GM12878 (cell line): ENCODE results near the gene MAP3K5. TPM values are rescaled to one million over a fixed set of nuclear protein-coding genes. Genes with fewer than 3 reads are reported as not detected.

ENCODE experiments used
- BCL11A ChIP-seq: IDR thresholded peaks from 2 replicates; pipeline ENCODE4 v1.6.1; 2011; ENCODE audit warnings: low read depth, low read length
- CHD2 ChIP-seq: IDR thresholded peaks from 2 replicates; pipeline ENCODE4 v1.6.1; 2011; ENCODE audit warnings: low read depth, low read length, improper control_type of control experiment, borderline replicate concordance
- IKZF2 ChIP-seq, 2 experiments: fragments of 450-650 bp; IDR thresholded peaks; 2 replicates each; pipeline ENCODE4 v1.6.1; 2017; ENCODE audit warnings: mild to moderate bottlenecking in 2 of 2, moderate library complexity in 2 of 2
- MYC ChIP-seq: IDR thresholded peaks from 2 replicates; pipeline ENCODE4 v1.6.1; 2011; ENCODE audit warnings: mild to moderate bottlenecking, low read length, moderate library complexity, inconsistent platforms; ENCODE audit not compliant: insufficient read depth, insufficient replicate concordance, insufficient read length, severe bottlenecking
- RAD21 ChIP-seq: IDR thresholded peaks from 2 replicates; pipeline ENCODE4 v1.6.1; 2011; ENCODE audit warnings: mild to moderate bottlenecking, low read depth, low read length, moderate library complexity; ENCODE audit not compliant: insufficient read depth
- RUNX3 ChIP-seq: IDR thresholded peaks from 2 replicates; pipeline ENCODE4 v1.6.1; 2012; ENCODE audit warnings: low read length, inconsistent platforms
- SPI1 ChIP-seq: IDR thresholded peaks from 2 replicates; pipeline ENCODE4 v1.6.1; 2011; ENCODE audit warnings: low read depth, mild to moderate bottlenecking, low read length, moderate library complexity, borderline replicate concordance; ENCODE audit not compliant: insufficient read depth
- SREBF2 ChIP-seq: IDR thresholded peaks from 2 replicates; pipeline ENCODE4 v1.6.1; 2012; ENCODE audit warnings: mild to moderate bottlenecking, low read length
- TARDBP ChIP-seq: IDR thresholded peaks from 2 replicates; pipeline ENCODE4 v1.6.1; 2016; ENCODE audit warnings: borderline replicate concordance
- YBX1 ChIP-seq: fragments of 450-650 bp; IDR thresholded peaks from 2 replicates; pipeline ENCODE4 v1.6.1; 2016; ENCODE audit warnings: antibody characterized with exemption
- YY1 ChIP-seq: IDR thresholded peaks from 2 replicates; pipeline ENCODE4 v1.6.1; 2011; ENCODE audit warnings: low read depth, mild to moderate bottlenecking, low read length
- ZBED1 ChIP-seq: IDR thresholded peaks from 2 replicates; pipeline ENCODE4 v1.6.1; 2016; ENCODE audit warnings: borderline replicate concordance
- ZNF384 ChIP-seq: IDR thresholded peaks from 2 replicates; pipeline ENCODE4 v1.6.1; 2012; ENCODE audit warnings: low read depth, mild to moderate bottlenecking, low read length, improper control_type of control experiment, borderline replicate concordance
- polyA plus RNA-seq, 11 experiments: library from polyadenylated mRNA; depleted of rRNA in 4 of 11; unstranded in 6 of 11; stranded (reverse) in 5 of 11; fragments of >200 nt; fragmentation: Nextera tagmentation in 4 of 11; fragmentation: Illumina TruSeq in 1 of 11; extraction: Ambion mirVana in 4 of 11; extraction: Trizol in 1 of 11; gene quantifications; 1 replicate in 1 of 11; 2 replicates in 10 of 11; pipeline versions ENCODE4 v1.2.1 to v1.2.3, GENCODE V29; 2011 to 2016; ENCODE audit warnings: inconsistent platforms in 2 of 11, missing spikeins in 2 of 11, low read depth in 1 of 11
- total RNA-seq, 4 experiments: library from RNA; depleted of rRNA in 3 of 4; stranded (reverse); fragments of >200 nt in 3 of 4; fragmentation: Illumina TruSeq in 1 of 4; extraction: Trizol in 1 of 4; gene quantifications; 2 replicates each; pipeline versions ENCODE4 v1.2.1 to v1.2.3, GENCODE V29; 2013 to 2021
- TF ChIP-seq, protein P1 (sequence below): IDR thresholded peaks from 2 replicates; pipeline ENCODE4 v1.6.1; 2011; ENCODE audit warnings: low read depth, low read length, improper control_type of control experiment, borderline replicate concordance
- TF ChIP-seq, protein P2 (sequence below): IDR thresholded peaks from 2 replicates; pipeline ENCODE4 v1.6.1; 2012; ENCODE audit warnings: mild to moderate bottlenecking, low read depth, low read length
- TF ChIP-seq, protein P3 (sequence below): fragments of 450-650 bp; formaldehyde crosslinking; IDR thresholded peaks from 2 replicates; pipeline ENCODE4 v1.4.0; 2022; ENCODE audit warnings: mild to moderate bottlenecking, moderate library complexity
- TF ChIP-seq, protein P4 (sequence below): fragments of 150-350 bp; IDR thresholded peaks from 2 replicates; pipeline ENCODE4 v1.6.1; 2014; ENCODE audit warnings: mild to moderate bottlenecking, low read depth, low read length
- TF ChIP-seq, protein P5 (sequence below): fragments of 450-650 bp; IDR thresholded peaks from 2 replicates; pipeline ENCODE4 v1.6.1; 2014; ENCODE audit warnings: mild to moderate bottlenecking

The MAP3K5 gene
- total and polyA plus RNA-seq, 10 of the 15 experiments (the other 5 are each of a cell fraction or from before 2014, with no cell fraction given): 5.4 to 34.3 (median 26.4) TPM

DNA sequence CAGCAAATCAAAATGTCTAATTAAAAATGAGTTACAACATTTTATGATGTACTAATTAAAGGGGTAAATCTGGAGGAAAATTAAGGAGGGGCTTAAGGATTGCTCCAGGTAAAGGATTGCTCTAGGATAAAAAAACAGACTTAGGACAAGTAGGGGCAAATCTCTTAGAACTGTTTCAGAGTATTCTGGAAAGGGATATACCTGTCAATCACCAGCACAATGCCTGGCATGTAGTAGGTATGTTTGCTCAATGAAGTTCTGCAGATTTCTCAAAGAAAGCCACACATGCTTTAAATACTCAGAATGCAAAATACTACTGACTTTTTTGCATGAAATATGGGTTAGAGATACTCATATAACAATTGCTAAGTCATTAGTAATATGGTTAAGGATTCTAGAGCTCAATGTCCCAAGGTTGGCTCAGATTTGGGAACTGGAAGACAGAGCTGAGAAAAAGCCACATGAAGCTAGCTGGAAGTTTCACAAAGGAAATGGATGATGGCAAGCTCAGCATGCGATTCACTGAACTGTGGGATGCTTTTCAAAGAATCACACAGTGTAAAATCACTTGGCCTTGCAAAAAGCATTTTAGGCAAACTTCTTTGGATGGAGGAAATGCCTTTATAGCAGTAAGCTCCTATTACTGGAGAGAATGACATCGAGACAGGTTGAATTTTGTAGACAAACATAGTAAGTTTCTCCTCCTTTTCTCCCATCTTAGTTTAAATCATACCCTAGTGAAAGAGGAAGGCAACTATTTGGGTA, 72.8 kb downstream of the MAP3K5 start (continued):
- TF ChIP-seq, protein P1, sequence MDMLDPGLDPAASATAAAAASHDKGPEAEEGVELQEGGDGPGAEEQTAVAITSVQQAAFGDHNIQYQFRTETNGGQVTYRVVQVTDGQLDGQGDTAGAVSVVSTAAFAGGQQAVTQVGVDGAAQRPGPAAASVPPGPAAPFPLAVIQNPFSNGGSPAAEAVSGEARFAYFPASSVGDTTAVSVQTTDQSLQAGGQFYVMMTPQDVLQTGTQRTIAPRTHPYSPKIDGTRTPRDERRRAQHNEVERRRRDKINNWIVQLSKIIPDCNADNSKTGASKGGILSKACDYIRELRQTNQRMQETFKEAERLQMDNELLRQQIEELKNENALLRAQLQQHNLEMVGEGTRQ: no peak
- TF ChIP-seq CHD2 (no peak), RUNX3 (peak; percentile 94), SPI1 (peak; percentile 60), RAD21 (0 out of 2 replicates have a peak, but pooled peaks have one; percentile 18), IKZF2 (IDR thresholded peaks at IDR 0.05) (peak; percentile 89 to 91), YBX1 (no peak), YY1 (no peak; the same call in 1 of the 2 replicates), TARDBP (no peak), MYC (no peak), ZBED1 (peak; percentile 69), BCL11A (peak; percentile 89), ZNF384 (no peak), SREBF2 (no peak)
- TF ChIP-seq, protein P2, sequence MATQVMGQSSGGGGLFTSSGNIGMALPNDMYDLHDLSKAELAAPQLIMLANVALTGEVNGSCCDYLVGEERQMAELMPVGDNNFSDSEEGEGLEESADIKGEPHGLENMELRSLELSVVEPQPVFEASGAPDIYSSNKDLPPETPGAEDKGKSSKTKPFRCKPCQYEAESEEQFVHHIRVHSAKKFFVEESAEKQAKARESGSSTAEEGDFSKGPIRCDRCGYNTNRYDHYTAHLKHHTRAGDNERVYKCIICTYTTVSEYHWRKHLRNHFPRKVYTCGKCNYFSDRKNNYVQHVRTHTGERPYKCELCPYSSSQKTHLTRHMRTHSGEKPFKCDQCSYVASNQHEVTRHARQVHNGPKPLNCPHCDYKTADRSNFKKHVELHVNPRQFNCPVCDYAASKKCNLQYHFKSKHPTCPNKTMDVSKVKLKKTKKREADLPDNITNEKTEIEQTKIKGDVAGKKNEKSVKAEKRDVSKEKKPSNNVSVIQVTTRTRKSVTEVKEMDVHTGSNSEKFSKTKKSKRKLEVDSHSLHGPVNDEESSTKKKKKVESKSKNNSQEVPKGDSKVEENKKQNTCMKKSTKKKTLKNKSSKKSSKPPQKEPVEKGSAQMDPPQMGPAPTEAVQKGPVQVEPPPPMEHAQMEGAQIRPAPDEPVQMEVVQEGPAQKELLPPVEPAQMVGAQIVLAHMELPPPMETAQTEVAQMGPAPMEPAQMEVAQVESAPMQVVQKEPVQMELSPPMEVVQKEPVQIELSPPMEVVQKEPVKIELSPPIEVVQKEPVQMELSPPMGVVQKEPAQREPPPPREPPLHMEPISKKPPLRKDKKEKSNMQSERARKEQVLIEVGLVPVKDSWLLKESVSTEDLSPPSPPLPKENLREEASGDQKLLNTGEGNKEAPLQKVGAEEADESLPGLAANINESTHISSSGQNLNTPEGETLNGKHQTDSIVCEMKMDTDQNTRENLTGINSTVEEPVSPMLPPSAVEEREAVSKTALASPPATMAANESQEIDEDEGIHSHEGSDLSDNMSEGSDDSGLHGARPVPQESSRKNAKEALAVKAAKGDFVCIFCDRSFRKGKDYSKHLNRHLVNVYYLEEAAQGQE: no peak
- TF ChIP-seq, protein P3, sequence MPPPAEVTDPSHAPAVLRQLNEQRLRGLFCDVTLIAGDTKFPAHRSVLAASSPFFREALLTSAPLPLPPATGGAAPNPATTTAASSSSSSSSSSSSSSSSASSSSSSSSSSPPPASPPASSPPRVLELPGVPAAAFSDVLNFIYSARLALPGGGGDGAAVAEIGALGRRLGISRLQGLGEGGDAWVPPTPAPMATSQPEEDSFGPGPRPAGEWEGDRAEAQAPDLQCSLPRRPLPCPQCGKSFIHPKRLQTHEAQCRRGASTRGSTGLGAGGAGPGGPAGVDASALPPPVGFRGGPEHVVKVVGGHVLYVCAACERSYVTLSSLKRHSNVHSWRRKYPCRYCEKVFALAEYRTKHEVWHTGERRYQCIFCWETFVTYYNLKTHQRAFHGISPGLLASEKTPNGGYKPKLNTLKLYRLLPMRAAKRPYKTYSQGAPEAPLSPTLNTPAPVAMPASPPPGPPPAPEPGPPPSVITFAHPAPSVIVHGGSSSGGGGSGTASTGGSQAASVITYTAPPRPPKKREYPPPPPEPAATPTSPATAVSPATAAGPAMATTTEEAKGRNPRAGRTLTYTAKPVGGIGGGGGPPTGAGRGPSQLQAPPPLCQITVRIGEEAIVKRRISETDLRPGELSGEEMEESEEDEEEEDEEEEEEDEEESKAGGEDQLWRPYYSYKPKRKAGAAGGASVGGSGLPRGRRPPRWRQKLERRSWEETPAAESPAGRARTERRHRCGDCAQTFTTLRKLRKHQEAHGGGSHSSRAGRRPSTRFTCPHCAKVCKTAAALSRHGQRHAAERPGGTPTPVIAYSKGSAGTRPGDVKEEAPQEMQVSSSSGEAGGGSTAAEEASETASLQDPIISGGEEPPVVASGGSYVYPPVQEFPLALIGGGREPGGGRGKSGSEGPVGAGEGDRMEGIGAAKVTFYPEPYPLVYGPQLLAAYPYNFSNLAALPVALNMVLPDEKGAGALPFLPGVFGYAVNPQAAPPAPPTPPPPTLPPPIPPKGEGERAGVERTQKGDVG: no peak
- TF ChIP-seq, protein P4, sequence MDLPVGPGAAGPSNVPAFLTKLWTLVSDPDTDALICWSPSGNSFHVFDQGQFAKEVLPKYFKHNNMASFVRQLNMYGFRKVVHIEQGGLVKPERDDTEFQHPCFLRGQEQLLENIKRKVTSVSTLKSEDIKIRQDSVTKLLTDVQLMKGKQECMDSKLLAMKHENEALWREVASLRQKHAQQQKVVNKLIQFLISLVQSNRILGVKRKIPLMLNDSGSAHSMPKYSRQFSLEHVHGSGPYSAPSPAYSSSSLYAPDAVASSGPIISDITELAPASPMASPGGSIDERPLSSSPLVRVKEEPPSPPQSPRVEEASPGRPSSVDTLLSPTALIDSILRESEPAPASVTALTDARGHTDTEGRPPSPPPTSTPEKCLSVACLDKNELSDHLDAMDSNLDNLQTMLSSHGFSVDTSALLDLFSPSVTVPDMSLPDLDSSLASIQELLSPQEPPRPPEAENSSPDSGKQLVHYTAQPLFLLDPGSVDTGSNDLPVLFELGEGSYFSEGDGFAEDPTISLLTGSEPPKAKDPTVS: no peak
- TF ChIP-seq, protein P5, sequence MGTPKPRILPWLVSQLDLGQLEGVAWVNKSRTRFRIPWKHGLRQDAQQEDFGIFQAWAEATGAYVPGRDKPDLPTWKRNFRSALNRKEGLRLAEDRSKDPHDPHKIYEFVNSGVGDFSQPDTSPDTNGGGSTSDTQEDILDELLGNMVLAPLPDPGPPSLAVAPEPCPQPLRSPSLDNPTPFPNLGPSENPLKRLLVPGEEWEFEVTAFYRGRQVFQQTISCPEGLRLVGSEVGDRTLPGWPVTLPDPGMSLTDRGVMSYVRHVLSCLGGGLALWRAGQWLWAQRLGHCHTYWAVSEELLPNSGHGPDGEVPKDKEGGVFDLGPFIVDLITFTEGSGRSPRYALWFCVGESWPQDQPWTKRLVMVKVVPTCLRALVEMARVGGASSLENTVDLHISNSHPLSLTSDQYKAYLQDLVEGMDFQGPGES: no peak
